HuH-7 (cell line): ENCODE results near the gene CA4.
"Not testable (repeated sequence)": the region's sequence is repeated elsewhere in the genome, so short reads cannot be mapped to it uniquely, and the experiment has no call there.

ENCODE experiments used
- DNase-seq: peaks from one replicate; pipeline ENCODE4 v3.0.0; 2011; ENCODE audit warnings: low spot score

Gene CA4

DNA sequence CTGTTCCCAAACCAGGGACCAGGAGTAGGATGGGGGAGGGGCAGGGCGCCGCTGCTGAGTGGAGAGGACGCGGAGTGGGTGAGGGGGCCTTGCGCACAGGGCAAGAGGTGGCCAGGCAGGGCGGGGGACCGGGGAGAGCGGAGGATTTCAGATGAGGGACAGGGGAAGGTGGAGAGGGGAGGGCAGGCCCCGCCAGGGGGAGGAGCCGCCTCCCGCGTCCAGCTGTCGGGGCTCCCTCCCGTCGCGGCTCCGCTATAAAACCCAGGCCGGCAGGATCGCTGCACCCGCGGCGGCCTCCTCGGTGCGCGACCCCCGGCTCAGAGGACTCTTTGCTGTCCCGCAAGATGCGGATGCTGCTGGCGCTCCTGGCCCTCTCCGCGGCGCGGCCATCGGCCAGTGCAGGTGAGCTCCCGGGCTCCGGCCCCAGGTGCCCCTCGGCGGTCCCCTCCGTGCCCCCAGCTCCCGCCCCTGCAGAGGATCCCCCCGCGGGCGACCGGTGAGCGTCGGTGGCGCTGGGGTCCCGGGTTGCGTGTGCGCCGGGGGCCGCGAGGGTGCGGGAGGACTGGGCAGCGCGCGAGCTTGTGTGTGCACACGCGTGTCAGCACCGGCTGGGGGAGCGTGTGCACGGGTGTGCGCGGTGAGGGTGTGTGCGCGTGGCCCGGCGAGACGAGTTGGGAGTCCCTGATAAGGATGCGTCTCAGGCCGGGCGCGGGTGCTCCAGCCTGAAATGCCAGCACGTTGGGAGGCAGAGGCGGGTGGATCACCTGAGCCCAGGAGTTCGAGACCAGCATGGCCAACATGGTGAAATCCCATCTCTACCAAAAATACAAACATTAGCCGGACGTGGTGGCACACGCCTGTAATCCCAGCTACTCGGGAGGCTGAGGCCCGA is at the start of gene CA4:
TSS of gene CA4 (plus strand) at position 283 of the 892 bp plus-strand sequence. CDS start at position 345, 62 bp downstream.
- DNase-seq: peak; percentile 65

DNA sequence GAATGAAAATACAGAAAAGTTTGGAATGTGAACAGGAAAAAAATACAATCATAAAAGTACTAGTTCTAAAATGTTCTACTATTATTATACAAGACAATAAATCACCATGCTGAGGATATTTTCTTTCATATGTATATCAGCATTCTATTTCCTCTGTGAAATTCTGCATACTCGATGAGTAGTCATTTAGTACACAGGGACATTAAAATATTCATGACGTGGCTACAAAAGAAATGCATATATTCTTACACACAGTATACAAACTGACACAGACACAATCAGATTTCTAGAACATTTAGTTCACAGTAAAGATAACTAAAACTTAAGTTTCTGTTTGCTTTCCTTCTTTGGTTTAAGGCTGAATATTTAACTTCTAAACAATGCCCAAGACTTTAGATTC is 49.2 kb upstream of the CA4 start:
- not testable (repeated sequence) for DNase-seq

DNA sequence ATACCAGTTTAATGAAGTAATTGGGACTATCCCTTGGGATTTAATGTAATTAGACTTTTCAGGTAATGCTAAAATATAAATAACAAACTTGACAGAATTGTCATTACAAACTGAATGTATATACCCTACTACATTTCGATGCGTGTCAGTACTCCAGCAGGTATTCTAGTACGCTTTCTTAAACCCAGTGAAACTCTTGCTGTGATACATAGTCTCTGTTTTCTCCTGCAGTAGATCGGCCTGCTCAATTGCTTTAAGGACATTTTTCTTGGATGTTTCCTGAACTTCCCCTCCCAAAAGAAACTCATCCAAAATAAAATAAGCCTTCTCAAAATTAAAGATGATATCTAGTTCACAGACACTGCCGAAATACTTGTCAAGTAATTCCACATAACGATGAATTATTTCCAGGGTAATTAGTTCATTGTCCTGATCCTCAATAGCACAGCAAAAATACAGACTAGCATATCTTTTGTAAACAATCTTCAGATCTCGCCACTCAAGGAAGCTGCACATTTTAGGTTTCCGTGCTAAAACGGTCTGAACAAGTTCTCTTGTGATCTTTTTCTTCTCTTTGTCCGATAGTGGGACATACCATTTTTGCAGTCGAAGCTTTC is 47.6 kb upstream of the CA4 start:
- DNase-seq: not testable (repeated sequence)

DNA sequence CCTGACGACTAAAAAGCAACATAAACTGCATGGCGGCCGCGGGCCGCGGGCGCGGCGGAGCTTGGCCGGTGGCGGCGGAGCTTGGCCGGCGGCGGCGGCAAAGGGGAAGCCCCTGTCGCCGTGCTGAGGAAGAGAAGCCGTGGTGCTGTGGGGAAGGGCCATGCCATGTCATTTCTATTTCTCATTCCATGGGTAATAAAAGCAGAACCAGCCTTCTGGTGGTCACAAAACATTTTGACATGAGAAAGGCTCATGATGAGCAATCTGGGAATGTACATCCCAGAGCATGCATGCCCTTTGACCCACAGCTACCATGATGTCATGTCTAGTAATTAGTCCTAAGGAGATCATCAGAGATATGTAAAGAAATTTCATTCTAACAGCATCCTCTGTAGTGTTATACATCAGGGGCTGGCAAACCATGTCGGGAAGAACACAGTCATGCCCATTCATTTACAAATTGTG is 47.1 kb upstream of the CA4 start:
- DNase-seq: no peak

DNA sequence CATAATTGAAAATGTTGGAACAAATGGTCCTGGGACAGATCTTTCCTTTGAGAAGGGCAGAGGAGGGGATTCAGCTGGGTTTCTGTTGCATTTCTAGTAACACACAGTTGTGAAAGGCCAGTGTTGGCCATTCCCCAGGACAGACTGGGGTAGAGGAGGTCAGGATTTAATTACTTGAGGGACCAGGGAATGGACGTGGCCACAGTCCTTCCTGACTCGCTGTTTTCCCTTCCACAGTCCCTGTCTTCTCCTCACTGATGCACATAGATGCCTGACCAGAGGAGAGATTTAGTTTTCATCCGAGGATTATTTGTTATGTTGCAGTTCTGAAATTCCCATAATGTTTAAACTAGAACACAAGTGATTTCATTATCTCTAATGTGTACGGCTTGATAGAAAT is 45.8 kb upstream of the CA4 start:
- no peak for DNase-seq

DNA sequence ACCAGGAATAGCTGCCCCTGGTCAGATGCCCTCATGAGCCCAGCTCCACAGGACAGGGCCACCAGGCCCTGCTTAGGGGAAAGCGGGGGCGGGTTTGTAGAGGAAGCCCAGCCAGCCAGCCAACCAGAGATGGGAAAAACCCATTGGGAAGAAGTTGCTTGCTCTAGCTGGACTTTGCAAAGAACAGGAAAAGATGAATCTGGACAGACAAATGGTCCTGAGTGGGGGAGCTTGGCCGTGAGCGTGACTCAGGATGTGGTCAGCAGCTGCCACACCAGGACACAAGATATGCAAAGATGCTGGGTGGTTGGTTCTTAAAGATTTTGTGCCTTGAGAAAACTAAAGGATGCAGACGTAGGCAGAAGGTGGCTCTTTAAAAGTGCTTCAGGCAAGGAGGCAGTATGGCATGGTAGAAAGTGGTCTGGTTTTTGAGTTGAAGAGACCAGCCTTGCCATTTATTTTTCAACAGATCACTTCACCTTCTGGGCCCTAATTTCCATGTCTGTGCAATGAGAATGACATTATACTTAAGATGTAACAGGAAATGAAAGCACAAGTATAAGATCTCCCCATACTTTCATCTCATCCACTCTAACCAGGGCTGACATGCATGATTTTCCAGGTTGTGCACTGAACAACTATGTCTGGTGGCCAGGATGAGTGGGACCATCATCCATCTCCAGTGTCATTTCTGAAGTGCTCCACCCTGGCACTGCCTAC is 43.3 kb upstream of the CA4 start:
- no peak for DNase-seq

DNA sequence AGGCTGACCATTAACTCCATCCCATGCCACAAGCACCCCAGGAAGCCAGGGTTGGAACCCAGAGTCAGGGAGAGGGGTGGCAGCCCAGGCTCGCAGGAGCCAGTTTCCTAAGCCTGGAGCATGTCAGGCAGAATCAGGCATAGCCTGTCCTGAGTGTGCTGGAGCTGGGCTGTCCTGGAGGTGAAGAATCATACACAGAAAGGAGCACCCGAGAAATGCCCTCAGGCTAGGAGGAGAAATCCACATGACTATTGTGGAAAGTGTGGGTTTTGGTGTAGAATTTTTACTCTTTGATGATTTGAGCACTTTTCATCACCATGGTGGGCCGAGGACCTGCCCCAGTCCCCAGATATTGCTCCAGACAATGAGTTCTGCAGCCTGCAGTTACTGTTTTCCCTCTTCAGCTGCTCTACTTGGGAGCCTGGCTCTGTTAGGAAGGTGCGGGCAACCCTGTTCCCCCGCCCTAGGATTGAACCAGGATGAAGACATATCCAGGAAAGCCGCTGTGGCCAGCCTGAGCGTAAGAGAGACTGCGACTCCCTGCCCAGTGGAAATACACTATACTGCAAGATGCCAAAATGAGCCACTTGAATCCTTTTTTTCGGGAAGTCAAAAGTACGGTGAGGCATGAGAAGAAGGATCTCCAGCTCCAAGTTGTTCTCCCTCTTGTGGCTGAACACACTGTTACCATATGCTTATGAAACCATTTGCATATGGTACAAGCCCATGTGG is 42.1 kb upstream of the CA4 start:
- no peak for DNase-seq

DNA sequence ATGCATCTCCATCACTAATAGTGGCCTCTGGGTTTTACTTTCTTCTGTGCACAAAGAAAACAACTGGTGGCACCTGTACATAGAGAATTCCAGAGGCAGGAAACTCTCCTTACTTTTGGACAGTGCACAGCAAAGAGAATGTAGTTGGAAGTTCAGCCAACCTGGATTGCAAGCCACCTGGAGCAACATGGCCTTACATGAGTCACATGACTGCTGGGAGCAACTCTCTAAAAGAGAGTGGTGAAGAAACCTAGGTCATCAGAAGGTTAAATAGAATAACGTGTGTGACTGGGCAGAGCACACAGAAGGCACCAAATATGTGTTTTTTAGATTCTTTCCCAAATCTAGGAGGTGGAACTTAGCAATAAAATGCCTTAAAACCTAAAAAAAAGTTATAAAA is 41.5 kb upstream of the CA4 start:
- not testable (repeated sequence) for DNase-seq

DNA sequence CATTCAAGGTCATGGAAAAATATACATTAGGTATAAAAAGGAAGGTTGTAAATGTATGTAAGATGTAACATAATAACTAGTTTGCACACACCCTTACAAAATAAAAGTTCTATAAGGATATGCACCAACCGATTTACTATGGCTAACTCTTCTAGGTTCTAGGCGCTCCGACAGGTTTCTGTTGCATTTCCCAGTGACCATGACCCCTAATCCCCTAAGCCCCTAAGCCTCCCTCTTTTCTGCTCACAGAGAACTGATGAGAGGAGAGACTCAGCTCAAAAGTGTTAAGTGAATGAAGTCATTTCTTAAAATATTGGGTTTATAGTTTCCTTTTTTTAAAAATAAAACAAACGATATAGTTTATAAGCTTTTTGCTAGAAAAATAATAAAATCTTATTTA is 41.1 kb upstream of the CA4 start:
- no peak for DNase-seq

DNA sequence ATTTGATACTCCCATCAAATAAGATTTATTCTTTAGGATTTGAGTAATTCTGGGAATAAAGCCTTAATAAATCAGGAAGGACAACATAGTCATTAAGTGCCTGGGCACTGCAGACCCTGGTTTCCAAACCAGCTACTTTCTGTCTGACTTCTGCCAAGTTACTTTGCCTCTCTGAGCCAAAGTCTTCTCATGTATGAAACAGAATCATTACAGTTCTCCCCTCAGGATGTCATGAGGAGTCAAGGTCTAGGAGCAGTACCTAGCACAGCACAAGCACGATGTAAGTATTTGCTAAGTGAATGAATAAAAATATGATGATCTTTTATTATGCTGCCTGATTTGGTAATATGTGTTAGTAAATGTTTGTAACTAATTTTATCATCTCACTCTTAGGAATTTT is 40.6 kb upstream of the CA4 start:
- DNase-seq: no peak

DNA sequence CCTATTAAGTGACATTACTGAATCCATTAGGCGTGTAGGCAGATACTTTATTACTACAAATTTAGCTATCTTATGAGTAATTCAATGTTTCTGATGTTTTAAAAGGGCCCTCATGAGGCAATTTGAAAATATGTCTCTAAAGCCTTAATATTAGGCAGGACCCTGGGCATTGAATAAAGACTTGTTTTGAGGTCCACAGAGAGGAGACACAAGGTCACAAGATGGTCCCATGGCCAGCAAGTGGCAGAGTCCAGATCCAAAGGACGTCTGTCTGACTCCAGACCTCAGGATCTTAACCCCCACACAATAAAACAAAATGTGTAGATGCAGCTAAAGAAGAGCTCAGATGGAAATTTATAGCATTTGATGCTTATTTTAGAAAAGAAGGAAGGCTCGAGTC is 39.2 kb upstream of the CA4 start:
- no peak for DNase-seq

DNA sequence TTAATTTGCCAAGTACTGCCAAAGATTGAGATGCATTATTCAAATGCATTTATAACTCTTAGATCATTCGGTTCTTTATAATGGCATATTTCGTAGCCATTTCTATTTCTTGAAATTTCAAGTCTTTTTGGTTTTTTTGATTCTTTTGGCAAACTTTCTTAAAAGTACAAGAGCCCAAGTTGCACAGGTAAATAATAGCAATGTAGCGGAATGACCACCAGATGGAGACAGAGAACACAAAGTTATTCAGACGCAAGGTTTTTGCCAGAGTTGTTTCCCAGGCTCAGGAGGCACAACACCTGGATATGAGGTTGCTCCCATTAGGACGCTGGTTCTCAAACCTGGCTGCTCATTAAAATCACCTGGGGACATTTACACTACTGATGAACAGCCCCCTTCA is 38.1 kb upstream of the CA4 start:
- not testable (repeated sequence) for DNase-seq

DNA sequence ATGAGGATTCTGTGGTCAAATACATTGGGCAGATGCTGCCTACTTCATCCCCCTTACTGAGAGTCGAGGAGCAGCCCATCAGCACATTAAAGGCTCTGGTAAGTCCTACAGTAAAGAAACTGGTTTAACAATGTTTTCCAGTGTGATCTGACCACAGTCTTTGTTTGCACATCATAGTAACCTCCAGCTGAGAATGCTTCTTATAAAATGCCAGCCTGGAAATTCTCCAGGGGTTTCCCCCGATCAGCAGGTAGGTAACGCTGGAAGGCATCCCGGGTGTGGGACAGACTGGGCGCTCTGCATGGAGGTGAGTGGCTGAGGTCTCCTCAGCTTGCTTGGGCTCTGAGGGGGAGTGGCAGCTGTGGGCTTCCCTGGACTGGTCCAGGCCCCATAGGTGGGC is 34.4 kb upstream of the CA4 start:
- not testable (repeated sequence) for DNase-seq

DNA sequence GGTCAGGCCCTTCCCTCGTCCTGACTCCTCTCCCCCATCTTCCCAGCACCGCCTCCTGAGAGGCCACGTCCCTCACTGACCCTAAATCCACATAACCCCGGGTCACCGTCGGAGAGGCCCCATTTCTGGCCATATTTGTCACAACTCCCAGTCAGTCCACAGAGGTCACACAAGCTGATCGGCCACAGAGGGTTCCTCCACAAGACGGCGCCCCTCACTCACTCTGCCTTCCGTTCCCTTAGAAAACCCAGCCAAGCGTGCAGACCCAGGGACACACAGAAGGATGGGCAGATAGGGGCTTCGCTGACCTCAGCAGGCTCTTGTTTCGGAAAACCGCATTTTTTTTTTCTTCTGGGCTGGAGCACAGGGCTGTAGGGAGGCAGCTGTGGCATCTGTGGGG is 33.6 kb upstream of the CA4 start:
- not testable (repeated sequence) for DNase-seq

DNA sequence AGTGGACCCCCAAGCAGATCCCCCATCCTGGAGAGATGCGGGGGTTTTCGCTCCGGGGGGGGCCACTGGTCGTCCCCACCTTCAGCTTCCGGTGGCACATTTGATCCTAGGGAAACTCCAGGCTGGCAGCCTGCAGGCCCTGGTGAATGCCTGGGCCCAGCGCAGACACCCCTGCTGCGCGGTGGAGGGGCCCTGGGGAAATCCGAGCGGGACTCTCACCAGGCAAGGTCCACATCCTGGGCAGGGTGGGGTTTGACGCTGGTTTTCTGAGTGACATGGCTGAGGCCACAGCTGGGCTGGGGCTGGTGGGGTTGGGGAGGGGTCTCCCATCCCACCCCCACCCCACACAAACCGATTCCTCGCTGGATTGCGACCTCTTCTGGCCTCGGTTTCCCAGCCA is 30.6 kb upstream of the CA4 start:
- not testable (repeated sequence) for DNase-seq

DNA sequence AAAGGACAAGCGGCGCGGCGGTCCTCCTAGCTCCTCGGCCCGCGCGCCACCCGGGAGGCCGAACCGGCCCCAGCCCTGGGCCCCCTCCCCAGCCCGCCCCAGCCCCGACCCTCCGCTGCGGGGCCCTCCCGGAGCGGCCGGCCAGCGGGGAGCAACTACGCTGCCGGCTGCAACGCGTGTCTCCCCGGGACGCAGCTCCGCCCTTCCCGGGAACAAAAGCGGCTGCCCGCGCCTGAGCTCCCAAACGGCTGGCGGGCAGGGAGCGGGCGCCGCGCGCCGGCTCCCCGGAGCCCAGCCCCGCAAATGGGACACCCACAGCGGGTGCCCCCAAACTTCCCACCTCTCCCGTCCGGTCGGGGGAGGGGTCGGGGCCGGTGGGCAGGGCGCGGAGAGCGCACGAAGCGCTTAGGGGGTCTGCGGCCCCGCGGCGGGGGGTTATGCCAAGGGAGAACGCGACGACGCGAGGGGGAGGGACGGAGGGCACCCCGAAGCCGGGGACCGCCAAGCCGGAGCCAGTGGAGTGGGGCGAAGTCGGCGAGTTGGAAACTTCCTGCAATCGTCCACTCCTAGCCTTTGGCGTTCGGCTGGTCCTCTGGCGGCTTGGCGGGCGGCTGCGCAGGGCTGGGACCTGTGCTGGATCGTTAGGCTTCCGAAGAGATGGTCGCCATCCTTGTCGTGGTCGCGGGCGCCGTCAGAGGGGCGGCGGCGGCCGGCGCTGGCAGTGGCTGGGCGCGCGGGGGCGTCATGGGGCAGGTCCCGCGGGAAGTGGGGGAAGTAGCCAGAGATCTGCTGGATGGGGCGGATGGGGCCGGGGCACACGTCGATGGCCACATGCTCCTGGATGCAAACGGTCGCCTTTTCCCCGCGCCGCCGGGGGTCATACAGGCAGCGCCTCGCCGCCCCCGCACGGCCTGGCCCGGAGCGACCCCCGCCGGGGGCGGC is 29.7 kb upstream of the CA4 start:
- not testable (repeated sequence) for DNase-seq

DNA sequence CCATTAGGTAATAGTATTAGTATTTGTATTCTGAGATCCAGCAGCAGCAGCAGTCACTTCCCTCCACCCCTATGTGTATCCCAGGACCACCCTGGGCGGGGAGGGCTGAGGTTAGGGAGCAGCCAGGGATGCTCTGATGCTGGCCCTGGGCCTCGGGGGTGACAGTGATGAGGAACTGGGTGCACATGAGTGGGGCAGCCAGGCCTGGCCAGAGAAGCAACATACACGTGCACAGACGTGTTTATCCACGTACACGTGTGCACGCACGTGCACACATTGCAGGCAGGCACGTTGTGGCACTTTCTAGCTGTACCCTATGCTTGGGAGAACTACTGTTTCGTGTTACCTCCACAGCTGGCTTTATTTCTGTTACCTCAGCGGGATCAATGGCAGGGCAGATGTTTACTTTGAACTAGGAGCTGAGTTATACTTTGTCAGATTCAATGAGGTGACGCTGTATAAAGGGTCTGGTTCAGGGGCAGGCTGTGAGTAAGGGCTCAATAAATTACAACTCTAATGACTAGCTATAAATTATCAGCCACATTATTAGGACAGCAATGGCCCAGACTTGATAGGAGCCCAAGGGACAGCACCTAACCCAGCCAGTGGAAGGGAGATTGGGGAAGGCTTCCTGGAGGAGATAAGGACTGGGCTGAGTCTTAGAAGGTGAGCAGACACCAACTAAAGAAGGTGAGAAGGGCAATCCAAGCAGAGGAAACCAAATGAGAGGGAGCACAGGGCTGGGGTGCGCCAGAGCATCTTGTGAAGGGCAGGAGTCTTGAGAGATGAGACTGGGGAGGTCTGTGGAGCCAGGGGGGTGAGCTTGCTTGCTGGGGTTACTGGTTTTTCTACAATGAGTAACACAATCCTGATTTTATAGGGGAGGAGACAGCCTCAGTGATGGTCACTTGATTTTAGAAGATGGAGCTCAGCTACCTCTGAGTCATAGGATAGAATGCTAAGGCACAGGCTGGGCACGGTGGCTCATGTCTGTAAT is 22.4 kb upstream of the CA4 start:
- no peak for DNase-seq

DNA sequence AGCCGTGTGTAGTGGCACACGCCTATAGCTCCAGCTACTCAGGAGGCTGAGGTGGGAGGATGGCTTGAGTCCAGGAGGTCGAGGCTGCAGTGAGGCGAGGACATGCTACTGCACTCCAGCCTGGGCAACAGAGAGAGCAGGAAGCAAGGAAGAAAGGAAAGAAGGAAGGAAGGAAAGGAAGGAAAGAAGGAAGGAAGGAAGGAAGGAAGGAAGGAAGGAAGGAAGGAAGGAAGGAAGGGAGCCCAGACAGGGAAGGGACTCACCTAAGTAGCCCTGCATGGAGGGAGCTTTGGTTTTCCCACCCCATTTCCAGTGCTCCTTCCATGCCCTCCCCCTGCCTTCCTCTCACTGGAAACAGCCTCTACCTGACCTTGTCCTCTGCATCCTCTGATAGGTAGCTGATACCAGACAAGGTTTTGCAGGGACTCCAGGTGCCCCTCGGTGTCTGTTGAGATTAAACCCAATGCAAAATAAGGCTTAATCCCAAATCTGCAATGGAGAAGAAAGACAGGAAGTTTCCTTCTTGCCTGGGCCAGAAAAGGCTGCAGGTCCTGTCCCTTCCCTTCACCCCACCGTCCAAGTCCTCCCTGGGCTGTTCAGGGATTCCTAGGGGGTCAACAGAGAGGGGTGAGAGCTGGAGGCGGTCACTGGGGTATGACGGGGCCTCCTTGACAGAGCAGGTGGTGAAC is 21.5 kb upstream of the CA4 start:
- DNase-seq: no peak

DNA sequence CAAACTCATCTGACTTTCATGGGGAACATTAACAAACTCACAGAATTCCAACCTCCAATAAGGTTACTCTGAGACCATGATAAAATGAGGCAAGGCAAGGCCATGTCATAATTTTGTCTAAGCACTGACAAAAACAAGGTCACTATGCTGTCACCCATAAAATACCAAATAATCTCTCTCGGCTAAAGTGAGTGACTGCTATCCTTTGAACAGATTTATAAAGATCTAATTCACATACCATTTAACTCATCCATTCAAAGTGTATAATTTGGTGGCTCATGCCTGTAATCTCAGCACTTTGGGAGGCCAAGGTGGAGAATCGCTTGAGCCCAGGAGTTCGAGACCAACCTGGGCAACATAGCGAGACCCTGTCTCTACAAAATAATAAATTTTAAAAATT is 20.6 kb upstream of the CA4 start:
- DNase-seq: no peak
